HepG2 (cell line): ENCODE data around the gene GPATCH3. TPM values are rescaled to one million over a fixed set of nuclear protein-coding genes. Genes with fewer than 3 reads are reported as not detected.

ENCODE experiments used
- ATAC-seq: fragments of 200-7000 bp; cut with Tn5 transposase; 3 replicates; pipeline ENCODE4 v1.9.1; 2020; ENCODE audit warnings: mild to moderate bottlenecking, moderate library complexity
- BruUV-seq: library from RNA; stranded (reverse); fragments of 400-500 nt; replicated peaks from 2 replicates; lab custom pipeline; 2021; lab: Mats Ljungman, UMichigan
- CTCF ChIA-PET: fragments of 300-600 bp; formaldehyde crosslinking; extraction: SDS; loops from one replicate; lab custom pipeline; 2021; ENCODE audit warnings: low total read pairs, inconsistent platforms, low intra/inter-chr PET ratio; lab: Yijun Ruan, JAX
- POLR2A ChIA-PET: fragments of 350-600 bp; sonication (Branson Sonifier 250); formaldehyde crosslinking; loops from one replicate; lab custom pipeline; 2020; ENCODE audit warnings: antibody characterized with exemption, inconsistent platforms; lab: Yijun Ruan, JAX
- DNase-seq: peaks from one replicate; pipeline ENCODE4 v3.0.0-alpha.2; 2015; ENCODE audit warnings: low spot score
- FAIRE-seq: peaks from 3 replicates; lab custom pipeline; 2011; peaks lifted over from hg19 to GRCh38; lab: Jason Lieb, UNC
- H2AFZ ChIP-seq: one replicate; pipeline ENCODE4 v1.6.1; 2011; ENCODE audit warnings: low read length, inconsistent platforms
- H3K27ac ChIP-seq: fragments of 300-600 bp; 3 replicates; pipeline ENCODE4 v1.8.0; 2011; ENCODE audit warnings: mixed run types, mild to moderate bottlenecking, mixed read lengths, low read length, inconsistent platforms; ENCODE audit not compliant: insufficient read depth; ENCODE audit errors: extremely low read length
- H3K27me3 ChIP-seq, 2 experiments: fragments of 200-600 bp in 1 of 2; 2 replicates in 1 of 2; 3 replicates in 1 of 2; pipeline versions ENCODE4 v1.6.0 to v1.8.0; 2011; ENCODE audit warnings: low read length in 2 of 2, mild to moderate bottlenecking in 2 of 2, moderate library complexity in 2 of 2, inconsistent platforms in 1 of 2; ENCODE audit not compliant: insufficient read depth in 2 of 2, control insufficient read depth in 1 of 2
- H3K36me3 ChIP-seq, 2 experiments: fragments of 200-600 bp in 1 of 2; replicated peaks in 1 of 2; 2 replicates in 1 of 2; 3 replicates in 1 of 2; pipeline versions ENCODE4 v1.5.1 to v1.8.0; 2011; ENCODE audit warnings: low read length in 2 of 2, inconsistent platforms in 1 of 2; ENCODE audit not compliant: insufficient read depth in 2 of 2, control insufficient read depth in 1 of 2
- H3K4me1 ChIP-seq: 2 replicates; pipeline ENCODE4 v1.5.1; 2012; ENCODE audit warnings: low read length, inconsistent platforms; ENCODE audit not compliant: insufficient read depth
- H3K4me2 ChIP-seq: 2 replicates; pipeline ENCODE4 v1.6.0; 2011; ENCODE audit warnings: low read depth, low read length, inconsistent platforms
- H3K4me3 ChIP-seq, 3 experiments: fragments of 200-600 bp in 1 of 3; sonication (generic), shearing (Covaris generic) in 1 of 3; replicated peaks in 1 of 3; 2 replicates each; pipeline ENCODE4 v1.5.1; 2011 to 2016; ENCODE audit warnings: low read length in 3 of 3, inconsistent platforms in 2 of 3, low read depth in 2 of 3, mild to moderate bottlenecking in 2 of 3, control low read depth in 1 of 3, mixed read lengths in 1 of 3; ENCODE audit not compliant: insufficient read depth in 1 of 3
- H3K79me2 ChIP-seq: one replicate; pipeline ENCODE4 v1.6.1; 2011; ENCODE audit warnings: low read length, inconsistent platforms; ENCODE audit not compliant: insufficient read depth
- H3K9ac ChIP-seq: 2 replicates; pipeline ENCODE4 v1.6.0; 2011; ENCODE audit warnings: mild to moderate bottlenecking, low read depth, low read length, inconsistent platforms; ENCODE audit not compliant: insufficient read depth
- H3K9me3 ChIP-seq: 2 replicates; pipeline ENCODE4 v1.5.1; 2012; ENCODE audit warnings: mild to moderate bottlenecking, low read length
- H4K20me1 ChIP-seq: 2 replicates; pipeline ENCODE4 v1.6.0; 2011; ENCODE audit warnings: inconsistent platforms, mild to moderate bottlenecking, low read length, moderate library complexity; ENCODE audit not compliant: insufficient read depth
- SALL1 ChIP-seq: sonication (generic); formaldehyde crosslinking; IDR thresholded peaks from 2 replicates; pipeline ENCODE4 v1.8.0; 2022; ENCODE audit warnings: mild to moderate bottlenecking, missing genetic modification reagents
- SKI ChIP-seq: fragments of 450-650 bp; IDR thresholded peaks from one replicate; pipeline ENCODE4 v1.6.1; 2018; ENCODE audit warnings: mild to moderate bottlenecking; ENCODE audit not compliant: partially characterized antibody
- TEAD3 ChIP-seq: optimal IDR thresholded peaks from 2 replicates; pipeline ENCODE3; 2016; ENCODE audit warnings: borderline replicate concordance
- ZNF33B ChIP-seq: sonication (generic); formaldehyde crosslinking; IDR thresholded peaks from 2 replicates; pipeline ENCODE4 v1.5.1; 2020; ENCODE audit warnings: mild to moderate bottlenecking, missing genetic modification reagents
- ZSCAN25 ChIP-seq: sonication (generic); formaldehyde crosslinking; IDR thresholded peaks from 2 replicates; pipeline ENCODE4 v1.8.0; 2022; ENCODE audit warnings: mild to moderate bottlenecking, missing genetic modification reagents
- WGBS: methylation state at CpG from one replicate; pipeline ENCODE4 v1.1.6; 2017; ENCODE audit warnings: low lambda C conversion rate; 5-methylcytosine and 5-hydroxymethylcytosine counted together
- in situ Hi-C: cut with HindIII; loops from 2 replicates; pipeline ENCODE4 v1.10.0; 2017; ENCODE audit warnings: low pct_unique_long_range_greater_than_20kb; ENCODE audit not compliant: extremely low pct_ligation_motif_present
- intact Hi-C: fragments of 100-400 bp; cut with micrococcal nuclease; formaldehyde crosslinking; loops from one replicate; pipeline ENCODE4 v1.10.0; 2022; ENCODE audit not compliant: unreplicated experiment
- polyA plus RNA-seq, 8 experiments: library from polyadenylated mRNA; depleted of rRNA in 3 of 8; stranded (reverse) in 7 of 8; unstranded in 1 of 8; fragments of >200 nt; fragmentation: Illumina TruSeq in 4 of 8; extraction: Trizol in 4 of 8; gene quantifications; 2 replicates each; pipeline versions ENCODE4 v1.2.1 to v1.2.3, GENCODE V29; 2011 to 2016; ENCODE audit warnings: low read depth in 4 of 8, missing spikeins in 1 of 8, mixed read lengths in 1 of 8; ENCODE audit not compliant: insufficient read depth in 1 of 8
- total RNA-seq, 5 experiments: library from RNA; depleted of rRNA; stranded (reverse); fragments of >200 nt; fragmentation: Illumina TruSeq; extraction: Trizol; gene quantifications; 2 replicates each; pipeline ENCODE4 v1.2.3, GENCODE V29; 2016; ENCODE audit warnings: low read depth in 1 of 5
- TF ChIP-seq, protein P1 (sequence below): sonication (generic); formaldehyde crosslinking; IDR thresholded peaks from 2 replicates; pipeline ENCODE4 v1.4.0; 2020; ENCODE audit warnings: mild to moderate bottlenecking, missing genetic modification reagents, borderline replicate concordance
- TF ChIP-seq, protein P2 (sequence below): sonication (generic); formaldehyde crosslinking; IDR thresholded peaks from 2 replicates; pipeline ENCODE4 v1.4.0; 2020; ENCODE audit warnings: missing genetic modification reagents

The GPATCH3 gene
- total and polyA plus RNA-seq, 2 of the 13 experiments (the other 11 are each of a cell fraction or from before 2014, with no cell fraction given): 8.3 to 11.0 TPM

DNA sequence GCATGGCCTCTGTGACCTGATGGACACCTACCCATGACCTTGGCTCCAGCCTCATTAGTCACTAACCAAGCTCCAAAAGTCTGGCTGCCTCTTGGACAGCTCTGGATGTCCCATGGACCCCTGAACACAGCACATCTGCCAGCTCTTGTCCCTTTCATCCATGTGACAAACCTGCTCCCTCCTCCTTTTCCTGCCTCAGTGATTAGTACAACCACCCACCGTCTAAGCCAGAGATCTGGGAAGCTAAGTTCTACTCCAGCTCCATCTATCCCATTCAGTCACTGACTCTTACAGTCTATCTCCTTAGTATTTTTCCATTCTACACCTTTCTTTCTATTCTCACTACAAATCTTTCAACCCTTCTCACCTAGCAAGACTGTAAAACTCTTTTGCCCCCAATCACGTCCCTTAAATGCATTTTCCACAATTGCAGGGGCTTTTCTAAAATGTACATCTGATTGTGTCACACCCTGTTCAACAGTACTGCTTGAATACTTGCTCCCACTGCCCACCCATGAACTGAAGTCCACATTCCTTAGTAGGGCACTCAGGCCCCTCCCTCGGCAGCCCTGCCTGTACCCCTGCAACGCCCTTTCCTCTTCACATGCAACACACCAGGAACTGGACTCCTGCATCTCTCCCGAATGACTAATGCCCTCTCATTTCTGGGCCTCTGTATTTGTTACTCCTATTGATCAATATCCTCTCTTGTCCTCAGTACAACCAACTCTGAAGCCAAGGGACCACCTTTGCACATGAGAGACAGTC lies 17.4 kb downstream of the GPATCH3 start:
- TF ChIP-seq, protein P1, sequence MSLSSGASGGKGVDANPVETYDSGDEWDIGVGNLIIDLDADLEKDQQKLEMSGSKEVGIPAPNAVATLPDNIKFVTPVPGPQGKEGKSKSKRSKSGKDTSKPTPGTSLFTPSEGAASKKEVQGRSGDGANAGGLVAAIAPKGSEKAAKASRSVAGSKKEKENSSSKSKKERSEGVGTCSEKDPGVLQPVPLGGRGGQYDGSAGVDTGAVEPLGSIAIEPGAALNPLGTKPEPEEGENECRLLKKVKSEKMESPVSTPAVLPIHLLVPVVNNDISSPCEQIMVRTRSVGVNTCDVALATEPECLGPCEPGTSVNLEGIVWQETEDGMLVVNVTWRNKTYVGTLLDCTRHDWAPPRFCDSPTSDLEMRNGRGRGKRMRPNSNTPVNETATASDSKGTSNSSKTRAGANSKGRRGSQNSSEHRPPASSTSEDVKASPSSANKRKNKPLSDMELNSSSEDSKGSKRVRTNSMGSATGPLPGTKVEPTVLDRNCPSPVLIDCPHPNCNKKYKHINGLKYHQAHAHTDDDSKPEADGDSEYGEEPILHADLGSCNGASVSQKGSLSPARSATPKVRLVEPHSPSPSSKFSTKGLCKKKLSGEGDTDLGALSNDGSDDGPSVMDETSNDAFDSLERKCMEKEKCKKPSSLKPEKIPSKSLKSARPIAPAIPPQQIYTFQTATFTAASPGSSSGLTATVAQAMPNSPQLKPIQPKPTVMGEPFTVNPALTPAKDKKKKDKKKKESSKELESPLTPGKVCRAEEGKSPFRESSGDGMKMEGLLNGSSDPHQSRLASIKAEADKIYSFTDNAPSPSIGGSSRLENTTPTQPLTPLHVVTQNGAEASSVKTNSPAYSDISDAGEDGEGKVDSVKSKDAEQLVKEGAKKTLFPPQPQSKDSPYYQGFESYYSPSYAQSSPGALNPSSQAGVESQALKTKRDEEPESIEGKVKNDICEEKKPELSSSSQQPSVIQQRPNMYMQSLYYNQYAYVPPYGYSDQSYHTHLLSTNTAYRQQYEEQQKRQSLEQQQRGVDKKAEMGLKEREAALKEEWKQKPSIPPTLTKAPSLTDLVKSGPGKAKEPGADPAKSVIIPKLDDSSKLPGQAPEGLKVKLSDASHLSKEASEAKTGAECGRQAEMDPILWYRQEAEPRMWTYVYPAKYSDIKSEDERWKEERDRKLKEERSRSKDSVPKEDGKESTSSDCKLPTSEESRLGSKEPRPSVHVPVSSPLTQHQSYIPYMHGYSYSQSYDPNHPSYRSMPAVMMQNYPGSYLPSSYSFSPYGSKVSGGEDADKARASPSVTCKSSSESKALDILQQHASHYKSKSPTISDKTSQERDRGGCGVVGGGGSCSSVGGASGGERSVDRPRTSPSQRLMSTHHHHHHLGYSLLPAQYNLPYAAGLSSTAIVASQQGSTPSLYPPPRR (CRISPR knock-in tag): no peak
- TF ChIP-seq ZNF33B (CRISPR knock-in tag) (no peak), ZSCAN25 (peak; percentile 55; the same call in 1 of the 2 replicates), TEAD3 (peak; percentile 37), SALL1 (peak; percentile 34; the same call in 1 of the 2 replicates), SKI (peak; percentile 27)
- TF ChIP-seq, protein P2, sequence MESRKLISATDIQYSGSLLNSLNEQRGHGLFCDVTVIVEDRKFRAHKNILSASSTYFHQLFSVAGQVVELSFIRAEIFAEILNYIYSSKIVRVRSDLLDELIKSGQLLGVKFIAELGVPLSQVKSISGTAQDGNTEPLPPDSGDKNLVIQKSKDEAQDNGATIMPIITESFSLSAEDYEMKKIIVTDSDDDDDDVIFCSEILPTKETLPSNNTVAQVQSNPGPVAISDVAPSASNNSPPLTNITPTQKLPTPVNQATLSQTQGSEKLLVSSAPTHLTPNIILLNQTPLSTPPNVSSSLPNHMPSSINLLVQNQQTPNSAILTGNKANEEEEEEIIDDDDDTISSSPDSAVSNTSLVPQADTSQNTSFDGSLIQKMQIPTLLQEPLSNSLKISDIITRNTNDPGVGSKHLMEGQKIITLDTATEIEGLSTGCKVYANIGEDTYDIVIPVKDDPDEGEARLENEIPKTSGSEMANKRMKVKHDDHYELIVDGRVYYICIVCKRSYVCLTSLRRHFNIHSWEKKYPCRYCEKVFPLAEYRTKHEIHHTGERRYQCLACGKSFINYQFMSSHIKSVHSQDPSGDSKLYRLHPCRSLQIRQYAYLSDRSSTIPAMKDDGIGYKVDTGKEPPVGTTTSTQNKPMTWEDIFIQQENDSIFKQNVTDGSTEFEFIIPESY (CRISPR knock-in tag): peak; percentile 65
- TF ChIP-seq, all 625 proteins: peak for 5
- ATAC-seq (peak; percentile 48), FAIRE-seq (no peak), DNase-seq (no peak)
- Histone ChIP-seq H3K9ac (no peak overlapping the region), H3K4me3 (no peak overlapping the region), H3K36me3 (peaks cover 17 to 65% of the 10 kb centered on the region in 2 experiments; a peak in 4 of 5 replicates), H2AFZ (no peak overlapping the region), H4K20me1 (no peaks in the 10 kb centered on the region), H3K9me3 (no peaks in the 10 kb centered on the region), H3K4me1 (peaks cover 37% of the 10 kb centered on the region), H3K27ac (peak overlapping the region; percentile 14), H3K79me2 (peaks cover 2% of the 10 kb centered on the region), H3K27me3 (no peaks in the 10 kb centered on the region), H3K4me2 (no peak overlapping the region)
- in situ Hi-C loops (no loop called here), intact Hi-C loops (no loop called here)
- WGBS: 67% methylated on average over 5 of the region's 5 CpGs
- ChIA-PET POLR2A (interaction anchor here (0.8 to 3.5 kb wide), 7 partner anchors 15 to 55 kb away, joined by 3 to 23 read pairs (median 9); partner anchors contain the start of genes GPATCH3 and NR0B2), CTCF (no interaction called here)
- BruUV-seq: TSS peak; percentile 33
